Activated naive CD4-positive, alpha-beta T cell (primary cell): Measurements from ENCODE around the gene HLA-B.
A peak's percentile ranks its signal among the peaks of the same experiment; 100 is the strongest.
"Not testable (repeated sequence)": the region's sequence is repeated elsewhere in the genome, so short reads cannot be mapped to it uniquely, and the experiment has no call there.

ENCODE experiments used
- DNase-seq, 4 experiments: peaks; one replicate each; lab custom pipeline; 2025; lab: John Stamatoyannopoulos, UW

Gene HLA-B

GRCh38 chr6:31356946-31357466, at the start of gene HLA-B:
Gene HLA-B (minus strand): TSS chr6:31357179. CDS start chr6:31357158, 21 bp downstream.
- peak; percentile 45 to 75 (median 62) for DNase-seq

DNA sequence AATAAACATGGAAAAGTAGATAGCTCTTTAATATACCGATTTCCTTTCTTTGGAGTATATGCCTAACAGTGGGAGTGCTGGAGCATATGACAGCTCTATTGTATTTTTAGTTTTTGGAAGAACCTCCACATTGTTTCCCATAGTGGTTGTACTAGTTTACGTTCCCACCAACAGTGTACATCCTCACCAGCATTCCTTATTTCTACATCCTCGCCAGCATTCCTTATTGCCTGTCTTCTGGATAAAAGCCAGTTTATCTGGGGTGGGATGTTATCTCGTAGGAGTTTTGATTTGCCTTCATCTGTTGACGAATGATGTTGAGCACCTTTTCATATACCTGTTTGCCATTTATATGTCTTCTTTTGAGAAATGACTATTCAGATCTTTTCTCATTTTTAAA, 49.0 kb upstream of the HLA-B start:
- no peak for DNase-seq

DNA sequence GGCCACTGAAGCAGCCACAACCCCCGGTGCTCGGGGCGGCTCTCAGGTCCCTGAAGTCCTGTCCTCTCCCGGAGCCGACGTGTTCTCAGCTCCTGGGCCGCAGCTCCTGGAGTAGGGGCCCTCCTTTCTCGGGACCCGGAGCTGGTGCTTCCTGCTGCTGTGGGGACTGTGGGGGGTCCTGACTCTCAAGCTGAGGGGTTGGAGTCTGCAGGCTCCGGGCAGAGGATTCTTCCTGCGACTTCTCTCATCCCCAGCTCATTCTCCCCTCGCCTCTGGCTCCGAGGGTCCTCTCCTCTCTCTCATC, 47.0 kb upstream of the HLA-B start:
- not testable (repeated sequence) for DNase-seq

GRCh38 chr6:31403283-31404060, 46.5 kb upstream of the HLA-B start, which contains the start of gene MICA:
Gene MICA (plus strand): TSS chr6:31403595. CDS start chr6:31403633, 38 bp downstream.
- DNase-seq, result peak in 3 of 4 experiments; percentile 21 to 47 (median 45)

DNA sequence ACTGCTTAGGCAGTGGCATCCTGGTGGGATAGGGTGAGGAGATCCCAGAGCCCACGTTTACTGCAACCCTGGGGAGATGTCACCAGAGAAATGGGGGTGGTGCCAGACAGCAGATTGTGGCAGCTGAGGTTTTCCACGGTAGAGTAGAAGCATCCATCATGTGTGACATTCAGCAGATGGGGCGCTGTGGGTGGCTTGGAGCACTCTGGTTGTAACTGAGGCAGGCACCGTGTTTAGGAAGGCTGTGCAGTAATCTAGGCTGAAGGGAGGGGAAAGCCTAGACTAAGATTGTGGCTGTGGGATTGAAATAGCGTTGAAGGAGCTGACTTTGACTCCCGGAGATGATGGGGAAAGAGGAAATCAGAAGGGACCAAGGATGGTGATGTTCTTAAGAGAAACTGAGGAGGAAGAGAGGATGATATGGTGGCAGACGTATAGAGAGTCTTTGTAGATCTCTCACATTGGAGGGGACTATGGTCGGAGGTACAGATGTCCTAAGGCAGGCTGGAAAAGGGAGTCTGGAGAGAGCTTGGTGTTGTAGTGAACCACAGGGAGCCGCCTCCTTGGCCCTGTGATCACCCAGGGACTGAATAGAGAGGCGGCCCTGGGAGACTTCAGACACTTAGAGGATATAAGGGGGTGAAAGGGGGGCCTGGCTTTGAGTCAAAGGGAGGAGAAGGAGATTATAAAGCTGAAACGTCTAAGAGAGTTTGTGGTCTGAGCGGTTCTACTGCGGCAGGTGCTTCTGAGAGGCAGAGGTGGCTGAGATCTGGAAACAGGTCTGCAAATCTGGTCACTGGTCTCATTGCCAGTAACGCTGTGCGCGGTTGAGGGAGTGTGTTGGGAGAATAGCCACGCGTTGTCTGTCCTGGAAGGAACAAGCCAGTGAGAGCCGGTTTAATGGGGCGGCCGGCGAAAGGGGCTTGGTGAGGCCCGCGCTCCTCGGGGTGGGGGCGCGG, 45.6 kb upstream of the HLA-B start:
- peak in 1 of 4 experiments; percentile 18 for DNase-seq

DNA sequence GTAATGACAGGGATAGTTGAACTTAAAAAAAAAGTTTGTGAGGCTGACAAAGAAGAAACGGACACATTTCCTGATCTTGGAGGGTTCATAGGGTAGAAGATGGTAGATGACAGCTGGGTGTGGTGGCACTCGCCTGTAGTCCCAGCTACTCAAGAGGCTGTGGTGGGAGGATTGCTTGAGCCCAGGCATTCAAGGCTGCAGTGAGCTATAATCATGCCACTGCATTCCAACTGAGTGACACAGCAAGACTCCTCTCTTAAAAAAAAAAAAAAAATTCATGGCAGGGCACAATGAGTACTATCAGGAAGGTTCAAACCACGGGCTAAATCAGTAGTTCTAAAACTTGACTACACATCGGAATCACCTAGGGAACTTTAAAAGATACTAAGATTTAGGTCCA, 44.4 kb upstream of the HLA-B start:
- no peak for DNase-seq

DNA sequence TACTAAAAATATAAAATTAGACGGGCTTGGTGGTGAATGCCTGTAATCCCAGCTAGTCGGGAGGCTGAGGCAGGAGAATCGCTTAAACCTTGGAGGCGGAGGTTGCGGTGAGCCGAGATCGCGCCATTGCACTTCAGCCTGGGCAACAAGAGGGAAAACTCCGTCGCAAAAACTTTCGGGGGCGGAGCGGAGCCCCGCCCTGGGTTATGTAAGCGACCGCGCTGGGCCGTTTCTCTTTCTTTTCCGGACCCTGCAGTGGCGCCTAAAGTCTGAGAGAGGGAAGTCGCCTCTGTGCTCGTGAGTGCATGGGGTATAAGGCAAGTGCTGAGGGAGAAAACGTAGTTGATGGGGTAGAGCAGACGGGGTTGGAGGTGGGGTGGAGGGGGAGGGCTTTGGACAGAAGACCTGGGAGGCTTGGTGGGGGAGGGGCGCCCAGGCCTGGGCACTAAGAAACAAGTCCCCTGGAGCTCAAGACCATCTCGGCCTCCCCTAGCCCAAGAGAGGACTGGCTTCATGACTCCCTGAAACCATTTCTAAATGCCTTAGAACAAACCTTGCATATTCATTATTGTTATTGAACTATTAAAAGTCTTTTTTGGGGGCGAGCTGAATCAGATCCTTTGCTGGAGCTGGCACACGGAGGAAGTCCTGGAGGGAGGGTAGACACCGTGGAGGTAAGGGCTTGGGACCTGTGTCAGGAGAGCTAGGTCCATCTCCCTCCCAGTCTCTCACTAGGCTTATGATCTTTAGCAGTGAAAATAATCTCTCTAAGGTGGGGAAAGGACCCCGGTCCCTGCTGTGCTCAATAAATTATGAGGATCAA, 43.7 kb upstream of the HLA-B start:
- peak; percentile 10 to 67 (median 35) for DNase-seq

- peak in 3 of 4 experiments; percentile 23 to 37 (median 33) for DNase-seq
These were observed 42.8 kb upstream of the HLA-B start for GRCh38 chr6:31399589-31400466.

GRCh38 chr6:31397901-31398525, 41.0 kb upstream of the HLA-B start:
- DNase-seq, result no peak

- not testable (repeated sequence) for DNase-seq
These were observed 40.1 kb upstream of the HLA-B start for GRCh38 chr6:31397153-31397499.

DNA sequence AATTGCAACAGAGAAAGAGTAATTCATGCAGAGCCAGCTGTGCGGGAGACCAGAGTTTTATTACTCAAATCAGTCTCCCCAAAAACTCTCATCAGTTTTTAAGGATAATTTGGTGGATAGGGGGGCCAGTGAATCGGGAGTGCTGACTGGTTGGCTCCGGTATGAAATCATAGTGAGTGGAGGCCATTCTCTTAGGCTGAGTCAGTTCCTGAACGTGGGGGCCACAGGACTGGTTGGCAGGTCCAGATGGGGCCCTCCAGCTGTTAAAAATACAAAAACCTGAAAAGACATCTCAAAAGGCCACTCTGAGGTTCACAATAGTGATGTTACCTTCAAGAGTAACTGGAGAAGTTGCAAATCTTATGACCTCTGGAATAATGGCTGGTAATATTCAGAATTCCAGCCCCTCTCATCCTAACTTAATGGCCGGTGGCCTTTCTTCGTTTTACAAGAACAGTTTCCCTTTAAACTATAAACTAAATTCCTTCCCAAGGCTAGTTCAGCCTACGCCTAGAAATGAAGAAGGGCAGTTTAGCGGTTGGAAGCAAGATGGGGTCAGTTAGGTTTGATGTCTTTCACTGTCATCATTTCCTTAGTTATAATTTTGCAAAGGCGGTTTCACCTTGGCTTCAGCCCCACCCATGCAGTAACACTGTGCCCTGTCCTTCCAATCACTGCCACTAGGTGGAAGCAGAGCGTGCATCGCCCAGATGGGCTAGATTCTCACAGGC, 39.6 kb upstream of the HLA-B start:
- peak; percentile 62 to 83 (median 82) for DNase-seq

GRCh38 chr6:31395832-31396231, 38.9 kb upstream of the HLA-B start:
- no peak for DNase-seq

- no peak for DNase-seq
These were observed 37.4 kb upstream of the HLA-B start for GRCh38 chr6:31394381-31394780.

- no peak for DNase-seq
These were observed 37.0 kb upstream of the HLA-B start for GRCh38 chr6:31393932-31394331.

GRCh38 chr6:31389802-31390132, 32.8 kb upstream of the HLA-B start:
- DNase-seq, result not testable (repeated sequence)

GRCh38 chr6:31388916-31389801, 32.2 kb upstream of the HLA-B start:
- not testable (repeated sequence) for DNase-seq

- no peak for DNase-seq
These were observed 30.0 kb upstream of the HLA-B start for GRCh38 chr6:31386977-31387376.

GRCh38 chr6:31386099-31386498, 29.1 kb upstream of the HLA-B start:
- DNase-seq, result no peak

DNA sequence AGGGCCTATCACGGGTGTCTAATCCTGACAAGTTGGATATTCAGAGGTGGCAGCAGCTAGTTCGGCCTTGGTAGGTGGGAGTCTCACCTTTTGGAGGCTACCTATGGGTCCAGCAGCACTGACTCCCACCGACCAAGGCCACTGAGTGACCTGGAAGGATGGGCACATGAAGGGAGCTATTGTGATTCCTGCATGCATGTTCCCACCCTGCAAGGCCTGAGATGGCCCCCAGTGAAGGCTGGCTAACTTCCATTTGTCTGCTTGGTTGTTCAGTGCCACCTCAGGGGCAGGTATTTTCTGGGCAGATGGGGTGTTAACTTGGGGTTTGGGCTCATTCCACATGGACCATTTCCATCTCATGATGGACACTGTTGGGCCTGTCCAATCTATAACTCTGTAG, 28.1 kb upstream of the HLA-B start:
- DNase-seq, result no peak
